Caco-2 (cell line): ENCODE measurements around the gene DBI. TPM values are rescaled to one million over a fixed set of nuclear protein-coding genes. Genes with fewer than 3 reads are reported as not detected.

Experiments used
- BruUV-seq: library from RNA; stranded (reverse); fragments of 400-500 nt; replicated peaks from 2 replicates; lab custom pipeline; 2021; lab: Mats Ljungman, UMichigan
- CTCF ChIA-PET: fragments of 300-600 bp; sonication (Branson Sonifier 250); formaldehyde crosslinking; loops from one replicate; lab custom pipeline; 2022; ENCODE audit warnings: antibody characterized with exemption; lab: Charles Lee
- POLR2A ChIA-PET: fragments of 300-600 bp; sonication (Branson Sonifier 250); formaldehyde crosslinking; loops from one replicate; lab custom pipeline; 2022; ENCODE audit warnings: antibody characterized with exemption; lab: Charles Lee
- DNase-seq, 2 experiments: peaks; one replicate each; pipeline versions ENCODE4 v3.0.0 to v3.0.0-alpha.2; 2020 to 2022
- H3K27me3 ChIP-seq: replicated peaks from 2 replicates; pipeline ENCODE4 v1.6.0; 2011; ENCODE audit warnings: low read length; ENCODE audit not compliant: control insufficient read depth, insufficient read depth
- H3K36me3 ChIP-seq: 2 replicates; pipeline ENCODE4 v1.5.1; 2011; ENCODE audit warnings: low read length; ENCODE audit not compliant: control insufficient read depth, insufficient read depth
- H3K4me1 ChIP-seq: fragments of 250-450 bp; sonication (Bioruptor Pico); 2 replicates; pipeline ENCODE4 v1.5.1; 2020; ENCODE audit warnings: mild to moderate bottlenecking
- H3K4me3 ChIP-seq: 2 replicates; pipeline ENCODE4 v1.5.1; 2011; ENCODE audit warnings: low read depth, mild to moderate bottlenecking, control low read depth, low read length
- H3K9me3 ChIP-seq: fragments of 250-450 bp; sonication (Bioruptor Pico); 2 replicates; pipeline ENCODE4 v1.5.1; 2020; ENCODE audit warnings: mild to moderate bottlenecking, moderate library complexity
- H3K27ac Mint-ChIP-seq: one replicate; pipeline ENCODE4 v1.8.0; 2022; ENCODE audit warnings: mixed read lengths; ENCODE audit not compliant: unreplicated experiment
- H3K27me3 Mint-ChIP-seq: one replicate; pipeline ENCODE4 v1.8.0; 2022; ENCODE audit warnings: mixed read lengths; ENCODE audit not compliant: insufficient read depth, unreplicated experiment
- H3K36me3 Mint-ChIP-seq: one replicate; pipeline ENCODE4 v1.8.0; 2022; ENCODE audit warnings: mild to moderate bottlenecking, mixed read lengths; ENCODE audit not compliant: insufficient read depth, unreplicated experiment
- H3K4me1 Mint-ChIP-seq: one replicate; pipeline ENCODE4 v1.8.0; 2022; ENCODE audit warnings: low read depth, mixed read lengths; ENCODE audit not compliant: unreplicated experiment
- H3K4me3 Mint-ChIP-seq: one replicate; pipeline ENCODE4 v1.8.0; 2022; ENCODE audit warnings: mild to moderate bottlenecking, moderate library complexity, mixed read lengths; ENCODE audit not compliant: unreplicated experiment
- H3K9me3 Mint-ChIP-seq: one replicate; pipeline ENCODE4 v1.8.0; 2022; ENCODE audit warnings: mixed read lengths; ENCODE audit not compliant: unreplicated experiment
- intact Hi-C: fragments of 100-400 bp; cut with micrococcal nuclease; formaldehyde crosslinking; loops from one replicate; pipeline ENCODE4 v1.10.0; 2022; ENCODE audit not compliant: unreplicated experiment
- total RNA-seq: library from RNA; stranded (reverse); gene quantifications from 2 replicates; pipeline ENCODE4 v1.2.3, GENCODE V29; 2022
- TF ChIP-seq, protein P1 (sequence below), 2 experiments: fragments of 200-600 bp in 1 of 2; IDR thresholded peaks; 1 replicate in 1 of 2; 2 replicates in 1 of 2; pipeline versions ENCODE4 v1.5.1 to v1.8.0; 2011 to 2022; ENCODE audit warnings: antibody characterized with exemption in 1 of 2, control low read depth in 1 of 2, inconsistent platforms in 1 of 2, low read depth in 1 of 2, low read length in 1 of 2, mild to moderate bottlenecking in 1 of 2, moderate library complexity in 1 of 2; ENCODE audit not compliant: insufficient read depth in 1 of 2, severe bottlenecking in 1 of 2, unreplicated experiment in 1 of 2

The DBI gene
- total RNA-seq, 1 experiment from 2014 or later, result 257 TPM

DNA sequence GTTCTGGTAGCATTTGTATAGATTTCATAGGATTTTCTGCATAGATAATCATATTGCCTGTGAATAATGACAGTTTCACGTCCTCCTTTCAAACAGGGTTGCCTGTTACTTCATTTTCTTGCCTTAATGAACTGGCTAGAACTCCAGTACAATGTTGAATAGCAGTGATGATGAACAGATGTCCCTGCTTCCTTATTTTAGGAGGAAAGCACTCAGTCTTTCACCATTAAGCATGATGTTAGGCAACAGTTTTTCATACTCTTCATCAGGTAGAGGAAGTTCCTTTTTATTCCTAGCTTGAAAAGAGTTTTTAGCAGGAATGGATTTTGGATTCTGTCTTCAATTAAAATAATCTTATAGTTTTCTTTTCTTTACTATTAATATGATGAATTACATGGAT lies 39.8 kb upstream of the DBI start:
- ChIA-PET POLR2A (interaction anchor here (0.6 kb wide), 1 partner anchor 86 kb away, joined by 3 read pairs; no protein-coding TSS in a partner anchor), CTCF (interaction anchor here (0.6 to 1.0 kb wide), 2 partner anchors 116 to 150 kb away, joined by 3 read pairs; no protein-coding TSS in a partner anchor)
- Histone ChIP-seq H3K27me3 (no peaks in the 10 kb centered on the region), H3K4me3 (no peak overlapping the region), H3K4me1 (peaks cover 8% of the 10 kb centered on the region; the same call in 1 of the 2 replicates), H3K9me3 (no peaks in the 10 kb centered on the region), H3K36me3 (no peaks in the 10 kb centered on the region)
- no TSS peak for BruUV-seq
- H3K4me1 Mint-ChIP-seq, result no peaks in the 10 kb centered on the region
- H3K9me3 Mint-ChIP-seq, result no peaks in the 10 kb centered on the region
- no peak overlapping the region for H3K27ac Mint-ChIP-seq
- no peaks in the 10 kb centered on the region for H3K36me3 Mint-ChIP-seq
- H3K27me3 Mint-ChIP-seq, result no peaks in the 10 kb centered on the region
- DNase-seq, result no peak
- intact Hi-C loops, result no loop called here
- H3K4me3 Mint-ChIP-seq, result no peak overlapping the region
- TF ChIP-seq, protein P1, sequence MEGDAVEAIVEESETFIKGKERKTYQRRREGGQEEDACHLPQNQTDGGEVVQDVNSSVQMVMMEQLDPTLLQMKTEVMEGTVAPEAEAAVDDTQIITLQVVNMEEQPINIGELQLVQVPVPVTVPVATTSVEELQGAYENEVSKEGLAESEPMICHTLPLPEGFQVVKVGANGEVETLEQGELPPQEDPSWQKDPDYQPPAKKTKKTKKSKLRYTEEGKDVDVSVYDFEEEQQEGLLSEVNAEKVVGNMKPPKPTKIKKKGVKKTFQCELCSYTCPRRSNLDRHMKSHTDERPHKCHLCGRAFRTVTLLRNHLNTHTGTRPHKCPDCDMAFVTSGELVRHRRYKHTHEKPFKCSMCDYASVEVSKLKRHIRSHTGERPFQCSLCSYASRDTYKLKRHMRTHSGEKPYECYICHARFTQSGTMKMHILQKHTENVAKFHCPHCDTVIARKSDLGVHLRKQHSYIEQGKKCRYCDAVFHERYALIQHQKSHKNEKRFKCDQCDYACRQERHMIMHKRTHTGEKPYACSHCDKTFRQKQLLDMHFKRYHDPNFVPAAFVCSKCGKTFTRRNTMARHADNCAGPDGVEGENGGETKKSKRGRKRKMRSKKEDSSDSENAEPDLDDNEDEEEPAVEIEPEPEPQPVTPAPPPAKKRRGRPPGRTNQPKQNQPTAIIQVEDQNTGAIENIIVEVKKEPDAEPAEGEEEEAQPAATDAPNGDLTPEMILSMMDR (IDR thresholded peaks at IDR 0.05; ENCODE audit: insufficient read depth in 1 of 2, low read depth in 1 of 2, low read length in 1 of 2, severe bottlenecking in 1 of 2, unreplicated experiment in 1 of 2), result no peak

DNA sequence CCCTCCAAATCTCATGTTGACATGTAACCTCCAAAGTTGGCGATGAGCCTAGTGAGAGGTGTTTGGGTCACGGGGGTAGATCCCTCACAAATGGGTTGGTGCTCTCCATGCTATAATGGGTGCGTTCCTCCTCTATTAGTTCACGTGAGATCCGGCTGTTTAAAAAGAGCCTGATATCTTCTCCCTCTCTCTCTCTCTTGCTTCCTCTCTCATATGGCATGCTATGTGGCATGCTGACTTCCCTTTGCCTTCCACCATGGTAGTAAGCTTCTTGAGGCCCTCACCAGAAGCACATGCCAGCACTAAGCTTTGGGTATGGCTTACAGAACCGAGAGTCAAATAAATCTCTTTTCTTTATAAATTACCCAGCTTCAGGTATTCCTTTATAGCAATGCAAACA lies 39.3 kb upstream of the DBI start:
- Histone ChIP-seq H3K4me1 (peaks cover 8% of the 10 kb centered on the region; the same call in 1 of the 2 replicates), H3K4me3 (no peak overlapping the region), H3K36me3 (no peaks in the 10 kb centered on the region), H3K27me3 (no peaks in the 10 kb centered on the region), H3K9me3 (no peaks in the 10 kb centered on the region)
- Mint-ChIP-seq H3K9me3 (no peaks in the 10 kb centered on the region), H3K4me3 (no peak overlapping the region), H3K36me3 (no peaks in the 10 kb centered on the region), H3K27me3 (no peaks in the 10 kb centered on the region), H3K4me1 (no peaks in the 10 kb centered on the region), H3K27ac (no peak overlapping the region)
- ChIA-PET POLR2A (interaction anchor here (0.6 kb wide), 1 partner anchor 86 kb away, joined by 3 read pairs; no protein-coding TSS in a partner anchor), CTCF (interaction anchor here (0.6 kb wide), 1 partner anchor 115 kb away, joined by 3 read pairs; no protein-coding TSS in a partner anchor)
- no peak for DNase-seq
- BruUV-seq, result no TSS peak
- intact Hi-C loops, result no loop called here
- TF ChIP-seq, protein P1 (IDR thresholded peaks at IDR 0.05; ENCODE audit: insufficient read depth in 1 of 2, low read depth in 1 of 2, low read length in 1 of 2, severe bottlenecking in 1 of 2, unreplicated experiment in 1 of 2), result no peak

DNA sequence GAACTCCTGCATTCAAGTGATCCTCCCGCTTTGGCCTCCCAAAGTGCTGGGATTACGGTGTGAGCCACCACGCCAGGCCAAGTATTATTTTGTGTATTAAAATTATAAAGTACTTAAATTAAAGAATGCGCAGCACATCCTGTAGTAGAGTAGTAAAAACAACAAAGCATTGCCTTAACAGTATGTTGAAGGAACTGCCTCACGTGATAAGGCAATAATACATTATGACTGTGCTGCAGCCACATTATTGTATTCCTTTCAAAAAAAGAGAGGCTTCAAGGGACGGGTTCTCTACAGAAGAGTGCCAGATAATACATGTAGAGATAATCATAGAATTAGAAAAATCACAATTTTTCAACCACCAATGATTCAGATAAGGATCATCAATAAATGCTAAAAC lies 33.8 kb upstream of the DBI start:
- no peaks in the 10 kb centered on the region for H3K36me3 Mint-ChIP-seq
- no peaks in the 10 kb centered on the region for H3K9me3 ChIP-seq
- no TSS peak for BruUV-seq
- CTCF ChIA-PET, result no interaction called here
- H3K4me3 ChIP-seq, result no peak overlapping the region
- H3K36me3 ChIP-seq, result no peaks in the 10 kb centered on the region
- TF ChIP-seq, protein P1 (IDR thresholded peaks at IDR 0.05; ENCODE audit: insufficient read depth in 1 of 2, low read depth in 1 of 2, low read length in 1 of 2, severe bottlenecking in 1 of 2, unreplicated experiment in 1 of 2), result no peak
- H3K27me3 Mint-ChIP-seq, result no peaks in the 10 kb centered on the region
- no peaks in the 10 kb centered on the region for H3K9me3 Mint-ChIP-seq
- intact Hi-C loops, result no loop called here
- H3K27me3 ChIP-seq, result no peaks in the 10 kb centered on the region; the same call in 1 of the 2 replicates
- no peak overlapping the region for H3K4me3 Mint-ChIP-seq
- H3K4me1 ChIP-seq, result no peaks in the 10 kb centered on the region
- DNase-seq, result no peak
- POLR2A ChIA-PET, result no interaction called here
- no peak overlapping the region for H3K27ac Mint-ChIP-seq
- H3K4me1 Mint-ChIP-seq, result no peaks in the 10 kb centered on the region
